PC-3 (cell line): ENCODE measurements around the gene TMEM14A.

ENCODE experiments used
- EZH2 ChIP-seq: fragments of 300-600 bp; sonication (generic); IDR thresholded peaks from one replicate; pipeline ENCODE4 v1.6.1; 2017; ENCODE audit warnings: antibody characterized with exemption, mild to moderate bottlenecking, low read length; ENCODE audit not compliant: unreplicated experiment
- TF ChIP-seq, protein P1 (sequence below): fragments of 300-600 bp; sonication (generic); conservative IDR thresholded peaks from 2 replicates; pipeline ENCODE4 v1.5.1; 2017; ENCODE audit warnings: antibody characterized with exemption, low read depth, mild to moderate bottlenecking, low read length

DNA sequence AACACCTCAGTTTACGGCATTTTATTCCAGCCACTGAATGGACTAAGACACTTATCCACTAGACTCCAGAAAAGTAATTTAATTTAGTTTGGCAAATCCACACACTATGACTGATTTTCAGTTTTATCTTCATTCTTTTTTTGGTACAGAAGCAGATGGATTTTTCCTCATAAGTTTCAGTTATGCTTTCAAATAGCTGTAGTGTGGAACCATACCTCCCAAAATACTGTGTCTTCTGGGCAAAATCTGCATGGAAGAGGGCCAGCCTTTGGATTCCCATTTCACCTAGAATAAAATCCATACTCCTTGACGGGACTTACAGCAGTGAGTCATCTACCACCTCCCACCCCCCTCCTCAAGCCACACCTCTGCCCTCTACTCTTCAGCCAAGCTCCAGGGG, 49.4 kb downstream of the TMEM14A start:
- TF ChIP-seq, protein P1, sequence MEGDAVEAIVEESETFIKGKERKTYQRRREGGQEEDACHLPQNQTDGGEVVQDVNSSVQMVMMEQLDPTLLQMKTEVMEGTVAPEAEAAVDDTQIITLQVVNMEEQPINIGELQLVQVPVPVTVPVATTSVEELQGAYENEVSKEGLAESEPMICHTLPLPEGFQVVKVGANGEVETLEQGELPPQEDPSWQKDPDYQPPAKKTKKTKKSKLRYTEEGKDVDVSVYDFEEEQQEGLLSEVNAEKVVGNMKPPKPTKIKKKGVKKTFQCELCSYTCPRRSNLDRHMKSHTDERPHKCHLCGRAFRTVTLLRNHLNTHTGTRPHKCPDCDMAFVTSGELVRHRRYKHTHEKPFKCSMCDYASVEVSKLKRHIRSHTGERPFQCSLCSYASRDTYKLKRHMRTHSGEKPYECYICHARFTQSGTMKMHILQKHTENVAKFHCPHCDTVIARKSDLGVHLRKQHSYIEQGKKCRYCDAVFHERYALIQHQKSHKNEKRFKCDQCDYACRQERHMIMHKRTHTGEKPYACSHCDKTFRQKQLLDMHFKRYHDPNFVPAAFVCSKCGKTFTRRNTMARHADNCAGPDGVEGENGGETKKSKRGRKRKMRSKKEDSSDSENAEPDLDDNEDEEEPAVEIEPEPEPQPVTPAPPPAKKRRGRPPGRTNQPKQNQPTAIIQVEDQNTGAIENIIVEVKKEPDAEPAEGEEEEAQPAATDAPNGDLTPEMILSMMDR, result no peak
- no peak for TF ChIP-seq EZH2
